HG02623 (cell line): ENCODE measurements around the gene ADRM1.
A peak's percentile ranks its signal among the peaks of the same experiment; 100 is the strongest.

Source experiments
- ATAC-seq: cut with Tn5 transposase; IDR thresholded peaks from one replicate; pipeline ENCODE4 v1.9.1; 2021; ENCODE audit warnings: moderate library complexity; ENCODE audit not compliant: unreplicated experiment

Gene ADRM1

GRCh38 chr20:62302341-62303061, at the start of gene ADRM1:
ADRM1 (plus strand) TSS chr20:62302997; CDS start chr20:62303569, 572 bp downstream.
- peak; percentile 83 for ATAC-seq

GRCh38 chr20:62253398-62253797, 49.4 kb upstream of the ADRM1 start:
- ATAC-seq: no peak

- no peak for ATAC-seq
Observed at GRCh38 chr20:62254021-62254724, 48.6 kb upstream of the ADRM1 start.

- no peak for ATAC-seq
Observed at GRCh38 chr20:62255976-62256375, 46.8 kb upstream of the ADRM1 start.

- no peak for ATAC-seq
Observed at GRCh38 chr20:62258499-62259293, 44.1 kb upstream of the ADRM1 start.

GRCh38 chr20:62259294-62259565, 43.6 kb upstream of the ADRM1 start:
- no peak for ATAC-seq

GRCh38 chr20:62262064-62262463, 40.7 kb upstream of the ADRM1 start:
- ATAC-seq: no peak

GRCh38 chr20:62263396-62263795, 39.4 kb upstream of the ADRM1 start:
- ATAC-seq: no peak

GRCh38 chr20:62265365-62265764, 37.4 kb upstream of the ADRM1 start:
- ATAC-seq: no peak

GRCh38 chr20:62266340-62266739, 36.5 kb upstream of the ADRM1 start:
- no peak for ATAC-seq

- no peak for ATAC-seq
Observed at GRCh38 chr20:62266851-62267250, 35.9 kb upstream of the ADRM1 start.

- ATAC-seq: no peak
Observed at GRCh38 chr20:62267543-62267942, 35.3 kb upstream of the ADRM1 start.

- no peak for ATAC-seq
Observed at GRCh38 chr20:62268228-62268900, 34.4 kb upstream of the ADRM1 start.

GRCh38 chr20:62269378-62269777, 33.4 kb upstream of the ADRM1 start:
- no peak for ATAC-seq

GRCh38 chr20:62269871-62270270, 32.9 kb upstream of the ADRM1 start:
- ATAC-seq: no peak

GRCh38 chr20:62272200-62272599, 30.6 kb upstream of the ADRM1 start:
- no peak for ATAC-seq

- ATAC-seq: no peak
Observed at GRCh38 chr20:62273416-62273815, 29.4 kb upstream of the ADRM1 start.

- ATAC-seq: no peak
Observed at GRCh38 chr20:62274332-62274950, 28.4 kb upstream of the ADRM1 start.

GRCh38 chr20:62275219-62275618, 27.6 kb upstream of the ADRM1 start:
- no peak for ATAC-seq

- ATAC-seq: no peak
Observed at GRCh38 chr20:62276439-62276838, 26.4 kb upstream of the ADRM1 start.

- ATAC-seq: no peak
Observed at GRCh38 chr20:62277253-62277652, 25.5 kb upstream of the ADRM1 start.
